Natural killer cell (primary cell): ENCODE measurements around the gene SH2D3A. TPM values are rescaled to one million over a fixed set of nuclear protein-coding genes. Genes with fewer than 3 reads are reported as not detected.

Source experiments
- ATAC-seq, 3 donors: fragments of 150-1000 bp in 2 of 3; fragments of 200-7000 bp in 1 of 3; cut with Tn5 transposase; 1 replicate in 1 of 3; 2 replicates in 2 of 3; pipeline ENCODE4 v1.10.0; 2021; ENCODE audit warnings: mild to moderate bottlenecking in 2 of 3, moderate library complexity in 2 of 3
- DNase-seq, 2 donors: peaks; one replicate each; pipeline versions ENCODE4 v3.0.0 to v3.0.0-alpha.2; 2013 to 2021; ENCODE audit warnings: mixed read lengths in 1 of 2
- H3K27ac ChIP-seq: one replicate; pipeline ENCODE4 v1.5.1; 2013; ENCODE audit warnings: mild to moderate bottlenecking, low read length
- H3K27me3 ChIP-seq: one replicate; pipeline ENCODE4 v1.6.1; 2013; ENCODE audit warnings: low read length; ENCODE audit not compliant: control insufficient read depth, insufficient read depth
- H3K36me3 ChIP-seq: one replicate; pipeline ENCODE4 v1.6.1; 2013; ENCODE audit warnings: low read length; ENCODE audit not compliant: control insufficient read depth, insufficient read depth
- H3K4me1 ChIP-seq: one replicate; pipeline ENCODE4 v1.6.1; 2013; ENCODE audit warnings: low read length; ENCODE audit not compliant: control insufficient read depth, insufficient read depth
- H3K4me3 ChIP-seq: one replicate; pipeline ENCODE4 v1.5.1; 2013; ENCODE audit warnings: low read length
- H3K9me3 ChIP-seq: one replicate; pipeline ENCODE4 v1.6.1; 2013; ENCODE audit warnings: low read length; ENCODE audit not compliant: control insufficient read depth, insufficient read depth
- H3K27ac Mint-ChIP-seq, 2 donors: one replicate each; pipeline ENCODE4 v1.8.0; 2022; ENCODE audit warnings: mild to moderate bottlenecking in 2 of 2, mixed read lengths in 2 of 2, moderate library complexity in 1 of 2
- H3K27me3 Mint-ChIP-seq, 2 donors: one replicate each; pipeline ENCODE4 v1.8.0; 2022; ENCODE audit warnings: low read depth in 2 of 2, mixed read lengths in 2 of 2
- H3K36me3 Mint-ChIP-seq: one replicate; pipeline ENCODE4 v1.8.0; 2022; ENCODE audit warnings: mixed read lengths
- H3K4me1 Mint-ChIP-seq, 2 donors: one replicate each; pipeline ENCODE4 v1.8.0; 2022; ENCODE audit warnings: mixed read lengths in 2 of 2
- H3K4me3 Mint-ChIP-seq: one replicate; pipeline ENCODE4 v1.8.0; 2022; ENCODE audit warnings: mild to moderate bottlenecking, moderate library complexity, mixed read lengths
- H3K9me3 Mint-ChIP-seq, 2 donors: one replicate each; pipeline ENCODE4 v1.8.0; 2022; ENCODE audit warnings: mixed read lengths in 2 of 2
- WGBS: methylation state at CpG from one replicate; pipeline ENCODE4 v1.1.7; 2013; ENCODE audit warnings: missing lambda C conversion rate; ENCODE audit not compliant: insufficient coverage; 5-methylcytosine and 5-hydroxymethylcytosine counted together
- intact Hi-C: fragments of 100-400 bp; cut with micrococcal nuclease; formaldehyde crosslinking; loops from one replicate; pipeline ENCODE4 v1.14.2; 2022
- total RNA-seq, 4 donors: library from RNA; stranded (reverse); fragments of 120-200 nt in 1 of 4; gene quantifications; one replicate each; pipeline versions ENCODE4 v1.2.3 to v1.2.4, GENCODE V29; 2013 to 2022
- TF ChIP-seq, protein P1 (sequence below): fragments of 200-600 bp; IDR thresholded peaks from one replicate; pipeline ENCODE4 v1.8.0; 2022; ENCODE audit warnings: antibody characterized with exemption

SH2D3A gene
- total RNA-seq, 3 donors from 2014 or later (not counting 1 experiment from before 2014, with no cell fraction given) = 14.6 to 20.1 (median 15.3) TPM

DNA sequence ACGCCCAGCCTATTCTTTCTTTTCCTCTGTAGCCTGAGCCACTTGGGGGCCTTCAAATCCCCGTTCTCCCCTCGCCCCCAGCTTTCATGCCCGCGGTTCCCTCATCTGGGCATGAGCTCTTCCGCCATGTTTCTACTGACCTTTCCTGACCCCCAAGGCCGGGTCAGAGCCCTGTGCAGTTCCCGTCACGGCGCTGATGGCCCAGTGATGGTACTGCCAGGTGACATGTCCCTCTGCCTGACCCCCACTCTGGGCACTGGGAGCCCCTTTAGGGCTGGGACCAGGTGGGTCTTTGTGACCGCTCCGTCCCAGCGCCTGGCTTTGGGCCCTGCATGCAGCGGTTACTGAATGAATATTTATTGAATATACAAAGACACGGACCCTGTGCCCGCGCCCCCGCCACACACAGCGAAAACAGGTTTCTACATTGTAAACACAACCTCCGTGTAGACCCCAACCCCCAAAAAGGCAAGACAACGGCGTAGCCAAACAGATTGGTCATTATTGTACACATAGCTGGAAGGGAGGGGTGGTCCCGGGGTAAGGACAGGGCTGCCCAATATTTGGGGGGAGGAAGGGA is 37.6 kb downstream of the SH2D3A start:
- peaks cover 25% of the 10 kb centered on the region for H3K36me3 ChIP-seq

DNA sequence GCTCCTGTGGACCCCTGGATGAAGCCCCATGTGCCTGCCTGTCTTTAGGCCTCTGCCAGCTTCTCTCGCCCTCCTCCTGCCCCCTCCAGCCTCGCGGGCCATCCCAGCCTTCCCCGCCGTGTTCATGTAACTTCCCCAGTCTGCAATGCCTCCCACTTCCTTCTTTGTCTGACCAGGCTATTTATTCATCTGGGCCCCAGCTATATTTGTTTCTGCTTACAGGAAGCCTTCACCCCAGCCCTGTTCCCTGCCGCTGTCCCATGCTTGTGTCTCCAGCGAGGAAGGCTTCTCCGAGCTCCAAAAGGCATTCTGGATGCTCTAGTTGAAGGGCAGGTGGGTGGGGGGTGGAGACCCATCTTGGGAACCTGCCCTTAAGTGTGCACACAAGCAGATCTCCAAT is 38.9 kb downstream of the SH2D3A start:
- intact Hi-C loops = no loop called here
- Histone ChIP-seq H3K27me3 (no peaks in the 10 kb centered on the region), H3K9me3 (no peaks in the 10 kb centered on the region), H3K36me3 (peaks cover 23% of the 10 kb centered on the region), H3K4me3 (no peak overlapping the region), H3K27ac (no peak overlapping the region), H3K4me1 (peaks cover 21% of the 10 kb centered on the region)
- no peaks in the 10 kb centered on the region for H3K36me3 Mint-ChIP-seq
- H3K27ac Mint-ChIP-seq = peak overlapping the region in 1 of 2 donors; percentile 52
- DNase-seq (no peak), ATAC-seq (peak in 1 of 3 donors; percentile 37)
- no peaks in the 10 kb centered on the region for H3K9me3 Mint-ChIP-seq
- TF ChIP-seq, protein P1, sequence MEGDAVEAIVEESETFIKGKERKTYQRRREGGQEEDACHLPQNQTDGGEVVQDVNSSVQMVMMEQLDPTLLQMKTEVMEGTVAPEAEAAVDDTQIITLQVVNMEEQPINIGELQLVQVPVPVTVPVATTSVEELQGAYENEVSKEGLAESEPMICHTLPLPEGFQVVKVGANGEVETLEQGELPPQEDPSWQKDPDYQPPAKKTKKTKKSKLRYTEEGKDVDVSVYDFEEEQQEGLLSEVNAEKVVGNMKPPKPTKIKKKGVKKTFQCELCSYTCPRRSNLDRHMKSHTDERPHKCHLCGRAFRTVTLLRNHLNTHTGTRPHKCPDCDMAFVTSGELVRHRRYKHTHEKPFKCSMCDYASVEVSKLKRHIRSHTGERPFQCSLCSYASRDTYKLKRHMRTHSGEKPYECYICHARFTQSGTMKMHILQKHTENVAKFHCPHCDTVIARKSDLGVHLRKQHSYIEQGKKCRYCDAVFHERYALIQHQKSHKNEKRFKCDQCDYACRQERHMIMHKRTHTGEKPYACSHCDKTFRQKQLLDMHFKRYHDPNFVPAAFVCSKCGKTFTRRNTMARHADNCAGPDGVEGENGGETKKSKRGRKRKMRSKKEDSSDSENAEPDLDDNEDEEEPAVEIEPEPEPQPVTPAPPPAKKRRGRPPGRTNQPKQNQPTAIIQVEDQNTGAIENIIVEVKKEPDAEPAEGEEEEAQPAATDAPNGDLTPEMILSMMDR = no peak
- 29% methylated on average over 8 of the region's 8 CpGs for WGBS
- peaks cover 0 to 3% of the 10 kb centered on the region in 2 donors for H3K27me3 Mint-ChIP-seq
- H3K4me1 Mint-ChIP-seq = peaks cover 6 to 11% of the 10 kb centered on the region in 2 donors
- no peak overlapping the region for H3K4me3 Mint-ChIP-seq

More for the DNA sequence above, 37.6 kb downstream of the SH2D3A start:
- DNase-seq (no peak), ATAC-seq (no peak)
- no peaks in the 10 kb centered on the region for H3K36me3 Mint-ChIP-seq
- Histone ChIP-seq H3K27ac (no peak overlapping the region), H3K9me3 (no peaks in the 10 kb centered on the region), H3K4me3 (no peak overlapping the region), H3K27me3 (no peaks in the 10 kb centered on the region), H3K4me1 (peaks cover 13% of the 10 kb centered on the region)
- TF ChIP-seq, protein P1 = no peak
- no peak overlapping the region for H3K27ac Mint-ChIP-seq
- 98% methylated on average over 20 of the region's 23 CpGs for WGBS
- H3K27me3 Mint-ChIP-seq = no peaks in the 10 kb centered on the region
- no peak overlapping the region for H3K4me3 Mint-ChIP-seq
- intact Hi-C loops = no loop called here
- H3K4me1 Mint-ChIP-seq = peaks cover 0 to 6% of the 10 kb centered on the region in 2 donors
- no peaks in the 10 kb centered on the region for H3K9me3 Mint-ChIP-seq

DNA sequence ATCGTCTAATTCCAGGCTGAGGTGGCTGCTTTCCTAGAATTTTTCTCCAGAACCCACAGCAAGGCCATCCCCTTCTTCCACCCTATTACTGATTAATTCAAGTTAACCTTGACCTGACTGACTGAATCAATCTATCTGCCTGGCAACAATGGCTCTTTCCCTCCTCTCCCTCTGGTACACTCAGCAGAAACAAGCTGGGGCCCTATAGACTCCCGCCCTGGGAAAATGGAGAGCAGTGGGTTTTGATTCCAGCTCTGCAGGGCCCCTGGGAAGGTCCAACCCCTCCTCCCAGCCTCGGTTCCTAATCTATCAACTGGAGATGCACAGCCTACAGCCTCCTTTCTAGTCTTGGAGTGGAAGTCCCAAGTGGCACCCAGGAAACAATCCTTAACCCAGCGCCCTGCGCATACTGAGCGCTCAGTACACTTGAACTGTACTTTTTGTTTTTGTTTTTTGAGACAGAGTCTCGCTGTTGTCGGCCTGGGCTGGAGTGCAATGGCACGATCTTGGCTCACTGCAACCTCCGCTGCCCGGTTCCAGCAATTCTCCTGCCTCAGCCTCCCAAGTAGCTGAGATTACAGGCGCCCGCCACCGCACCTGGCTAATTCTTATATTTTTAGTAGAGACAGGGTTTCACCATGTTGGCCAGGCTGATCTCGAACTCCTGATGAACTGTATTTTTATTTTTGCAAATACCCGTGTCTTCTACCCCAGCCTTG is 41.6 kb downstream of the SH2D3A start:
- Histone ChIP-seq H3K4me3 (no peak overlapping the region), H3K27ac (no peak overlapping the region), H3K9me3 (no peaks in the 10 kb centered on the region), H3K36me3 (peaks cover 5% of the 10 kb centered on the region), H3K4me1 (peaks cover 29% of the 10 kb centered on the region), H3K27me3 (no peaks in the 10 kb centered on the region)
- 95% methylated on average over 16 of the region's 16 CpGs for WGBS
- no peak overlapping the region for H3K4me3 Mint-ChIP-seq
- peaks cover 13 to 16% of the 10 kb centered on the region in 2 donors for H3K4me1 Mint-ChIP-seq
- intact Hi-C loops = no loop called here
- no peaks in the 10 kb centered on the region for H3K36me3 Mint-ChIP-seq
- TF ChIP-seq, protein P1 = no peak
- peaks cover 0 to 3% of the 10 kb centered on the region in 2 donors for H3K27me3 Mint-ChIP-seq
- ATAC-seq (no peak), DNase-seq (no peak)
- H3K27ac Mint-ChIP-seq = no peak overlapping the region
- no peaks in the 10 kb centered on the region for H3K9me3 Mint-ChIP-seq
